Measurements from ENCODE around the gene AGAP1.

- no peak for TF ChIP-seq MAX (IDR thresholded peaks at IDR 0.05; ENCODE audit: insufficient read depth, insufficient read length)
- no peak for TF ChIP-seq CTCF (IDR thresholded peaks at IDR 0.05; ENCODE audit: extremely low read depth in 1 of 2, insufficient read depth in 1 of 2, low read depth in 1 of 2, low read length in 2 of 2)
- no peak for TF ChIP-seq JUN (IDR thresholded peaks at IDR 0.05; ENCODE audit: borderline replicate concordance, insufficient read depth, insufficient read length, low read depth)
- no peak for TF ChIP-seq POLR2A (IDR thresholded peaks at IDR 0.05; ENCODE audit: low read depth, low read length)
- no peak for TF ChIP-seq EZH2 (IDR thresholded peaks at IDR 0.05; ENCODE audit: borderline replicate concordance, low read depth, low read length, severe bottlenecking)
- no peak for TF ChIP-seq POLR2AphosphoS5 (IDR thresholded peaks at IDR 0.05; ENCODE audit: insufficient read depth, low read depth, low read length)
- no peak for TF ChIP-seq FOS (IDR thresholded peaks at IDR 0.05; ENCODE audit: borderline replicate concordance, insufficient read depth, low read length)
- TF ChIP-seq MYC (IDR thresholded peaks at IDR 0.05; ENCODE audit: low read depth, low read length) = no peak
- TF ChIP-seq GATA2 (IDR thresholded peaks at IDR 0.05; ENCODE audit: insufficient read depth, insufficient read length, low read depth, low read length) = no peak
Observed at GRCh38 chr2:235582729-235583128, 88.9 kb downstream of the AGAP1 start.

Data from endothelial cell of umbilical vein (primary cell).